Measurements from ENCODE around the gene VRK1. TPM values are rescaled to one million over a fixed set of nuclear protein-coding genes. Genes with fewer than 3 reads are reported as not detected.

The VRK1 gene
- polyA plus RNA-seq, 3 donors = 5.5 to 14.3 (median 13.2) TPM

DNA sequence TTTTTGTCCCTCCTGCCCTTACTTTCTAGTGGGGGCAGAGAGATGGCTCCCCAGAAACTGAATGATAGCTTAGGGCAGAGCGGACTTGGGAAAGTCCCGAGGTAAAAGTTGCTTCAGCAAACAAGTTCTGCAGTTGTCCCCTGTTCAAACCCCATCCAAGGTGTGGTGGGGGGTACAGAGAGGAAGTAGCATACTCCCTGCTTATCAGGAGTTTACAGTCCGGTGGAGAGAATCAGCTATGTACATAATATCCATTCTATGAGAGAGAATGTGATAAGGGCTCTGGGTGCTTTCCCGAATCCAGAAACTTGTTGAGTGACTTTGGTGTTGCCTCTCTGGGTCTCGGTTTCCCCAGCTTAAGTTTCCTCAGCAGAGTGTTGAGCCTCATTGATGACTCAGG is 40.4 kb upstream of the VRK1 start:
- Histone ChIP-seq H3K9ac (ENCODE audit: insufficient read depth, low read length, poor library complexity, severe bottlenecking) (no peak overlapping the region), H3K4me2 (replicated peaks; ENCODE audit: extremely low read depth, low read length, poor library complexity, severe bottlenecking) (no peak overlapping the region), H3K27ac (ENCODE audit: low read depth in 1 of 2, low read length in 2 of 2) (no peak overlapping the region), H3K79me2 (ENCODE audit: insufficient read depth, low read length) (no peaks in the 10 kb centered on the region), H3K36me3 (replicated peaks in 1 of 2; ENCODE audit: control insufficient read depth in 1 of 2, insufficient read depth in 2 of 2, low read length in 2 of 2) (no peaks in the 10 kb centered on the region), H3K27me3 (ENCODE audit: control insufficient read depth in 2 of 2, insufficient read depth in 2 of 2, low read length in 2 of 2) (peaks cover 5 to 9% of the 10 kb centered on the region in 2 donors), H3K9me3 (replicated peaks in 1 of 2; ENCODE audit: control insufficient read depth in 1 of 2, insufficient read depth in 1 of 2, low read length in 2 of 2) (no peaks in the 10 kb centered on the region), H4K20me1 (ENCODE audit: insufficient read depth, low read length) (no peaks in the 10 kb centered on the region), H3K4me1 (ENCODE audit: control insufficient read depth in 1 of 2, insufficient read depth in 2 of 2, low read length in 2 of 2) (no peaks in the 10 kb centered on the region), H3K4me3 (replicated peaks in 1 of 3; ENCODE audit: low read depth in 2 of 3, low read length in 3 of 3) (no peak overlapping the region), H2AFZ (ENCODE audit: insufficient read depth, low read depth, low read length, poor library complexity, severe bottlenecking) (no peak overlapping the region)
- no peak overlapping the region for H3K27ac Mint-ChIP-seq
- TF ChIP-seq, protein P1, sequence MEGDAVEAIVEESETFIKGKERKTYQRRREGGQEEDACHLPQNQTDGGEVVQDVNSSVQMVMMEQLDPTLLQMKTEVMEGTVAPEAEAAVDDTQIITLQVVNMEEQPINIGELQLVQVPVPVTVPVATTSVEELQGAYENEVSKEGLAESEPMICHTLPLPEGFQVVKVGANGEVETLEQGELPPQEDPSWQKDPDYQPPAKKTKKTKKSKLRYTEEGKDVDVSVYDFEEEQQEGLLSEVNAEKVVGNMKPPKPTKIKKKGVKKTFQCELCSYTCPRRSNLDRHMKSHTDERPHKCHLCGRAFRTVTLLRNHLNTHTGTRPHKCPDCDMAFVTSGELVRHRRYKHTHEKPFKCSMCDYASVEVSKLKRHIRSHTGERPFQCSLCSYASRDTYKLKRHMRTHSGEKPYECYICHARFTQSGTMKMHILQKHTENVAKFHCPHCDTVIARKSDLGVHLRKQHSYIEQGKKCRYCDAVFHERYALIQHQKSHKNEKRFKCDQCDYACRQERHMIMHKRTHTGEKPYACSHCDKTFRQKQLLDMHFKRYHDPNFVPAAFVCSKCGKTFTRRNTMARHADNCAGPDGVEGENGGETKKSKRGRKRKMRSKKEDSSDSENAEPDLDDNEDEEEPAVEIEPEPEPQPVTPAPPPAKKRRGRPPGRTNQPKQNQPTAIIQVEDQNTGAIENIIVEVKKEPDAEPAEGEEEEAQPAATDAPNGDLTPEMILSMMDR (IDR thresholded peaks at IDR 0.05) = no peak
- H3K4me3 Mint-ChIP-seq = no peak overlapping the region
- peaks cover 13 to 23% (median 22%) of the 10 kb centered on the region in 3 donors for H3K27me3 Mint-ChIP-seq (ENCODE audit: low read depth in 3 of 3)
- peaks cover 4% of the 10 kb centered on the region for H3K4me1 Mint-ChIP-seq
- WGBS (ENCODE audit: insufficient coverage) = 56% methylated on average over 2 of the region's 5 CpGs
- H3K36me3 Mint-ChIP-seq = no peaks in the 10 kb centered on the region
- no peak for DNase-seq
- peaks cover 0 to 3% (median 0%) of the 10 kb centered on the region in 7 donors for H3K9me3 Mint-ChIP-seq
- intact Hi-C loops (cut with micrococcal nuclease) = no loop called here

DNA sequence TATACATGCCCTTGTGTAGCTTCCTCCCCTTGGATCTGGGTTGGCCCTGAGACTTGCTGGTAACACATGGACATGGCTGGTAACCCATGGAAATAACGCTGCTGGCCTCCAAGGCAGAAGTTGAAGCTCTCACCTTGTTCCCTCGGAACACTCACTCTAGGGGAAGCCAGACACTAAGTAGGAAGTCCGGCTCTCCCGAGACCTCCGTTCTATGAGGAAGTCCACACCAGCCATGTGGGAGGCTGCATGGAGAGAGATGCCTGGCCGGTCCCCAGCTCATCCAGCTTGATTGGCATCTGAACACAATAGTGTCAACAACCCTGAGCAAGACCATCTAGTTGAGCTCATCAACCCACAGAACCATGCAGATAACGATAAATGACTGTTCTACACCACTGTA is 39.7 kb upstream of the VRK1 start:
- H3K27ac ChIP-seq (ENCODE audit: low read depth in 1 of 2, low read length in 2 of 2) = no peak overlapping the region
- H3K4me2 ChIP-seq (replicated peaks; ENCODE audit: extremely low read depth, low read length, poor library complexity, severe bottlenecking) = no peak overlapping the region
- H3K36me3 Mint-ChIP-seq = no peaks in the 10 kb centered on the region
- peaks cover 0 to under 1% of the 10 kb centered on the region in 2 donors for H3K4me1 ChIP-seq (ENCODE audit: control insufficient read depth in 1 of 2, insufficient read depth in 2 of 2, low read length in 2 of 2)
- H3K9me3 Mint-ChIP-seq = peaks cover 0 to 3% (median 0%) of the 10 kb centered on the region in 7 donors
- no peak overlapping the region for H3K27ac Mint-ChIP-seq
- no peaks in the 10 kb centered on the region for H3K79me2 ChIP-seq (ENCODE audit: insufficient read depth, low read length)
- no peaks in the 10 kb centered on the region for H3K9me3 ChIP-seq (replicated peaks in 1 of 2; ENCODE audit: control insufficient read depth in 1 of 2, insufficient read depth in 1 of 2, low read length in 2 of 2)
- H4K20me1 ChIP-seq (ENCODE audit: insufficient read depth, low read length) = no peaks in the 10 kb centered on the region
- no peak overlapping the region for H2AFZ ChIP-seq (ENCODE audit: insufficient read depth, low read depth, low read length, poor library complexity, severe bottlenecking)
- H3K9ac ChIP-seq (ENCODE audit: insufficient read depth, low read length, poor library complexity, severe bottlenecking) = no peak overlapping the region
- H3K36me3 ChIP-seq (replicated peaks in 1 of 2; ENCODE audit: control insufficient read depth in 1 of 2, insufficient read depth in 2 of 2, low read length in 2 of 2) = no peaks in the 10 kb centered on the region
- WGBS (ENCODE audit: insufficient coverage) = 18% methylated on average over 4 of the region's 7 CpGs
- DNase-seq = no peak
- TF ChIP-seq, protein P1 (IDR thresholded peaks at IDR 0.05) = no peak
- intact Hi-C loops (cut with micrococcal nuclease) = no loop called here
- H3K4me3 ChIP-seq (replicated peaks in 1 of 3; ENCODE audit: low read depth in 2 of 3, low read length in 3 of 3) = no peak overlapping the region
- peaks cover 4% of the 10 kb centered on the region for H3K4me1 Mint-ChIP-seq
- H3K4me3 Mint-ChIP-seq = no peak overlapping the region
- H3K27me3 ChIP-seq (ENCODE audit: control insufficient read depth in 2 of 2, insufficient read depth in 2 of 2, low read length in 2 of 2) = peaks cover 5 to 9% of the 10 kb centered on the region in 2 donors
- peaks cover 13 to 23% (median 20%) of the 10 kb centered on the region in 3 donors for H3K27me3 Mint-ChIP-seq (ENCODE audit: low read depth in 3 of 3)

All from CD14-positive monocyte (primary cell).